DMS79 (cell line): ENCODE results near the gene DRAXIN.

Experiments
- DNase-seq: peaks from one replicate; lab custom pipeline; 2025; lab: John Stamatoyannopoulos, UW

Gene DRAXIN, protein sequence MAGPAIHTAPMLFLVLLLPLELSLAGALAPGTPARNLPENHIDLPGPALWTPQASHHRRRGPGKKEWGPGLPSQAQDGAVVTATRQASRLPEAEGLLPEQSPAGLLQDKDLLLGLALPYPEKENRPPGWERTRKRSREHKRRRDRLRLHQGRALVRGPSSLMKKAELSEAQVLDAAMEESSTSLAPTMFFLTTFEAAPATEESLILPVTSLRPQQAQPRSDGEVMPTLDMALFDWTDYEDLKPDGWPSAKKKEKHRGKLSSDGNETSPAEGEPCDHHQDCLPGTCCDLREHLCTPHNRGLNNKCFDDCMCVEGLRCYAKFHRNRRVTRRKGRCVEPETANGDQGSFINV

DNA sequence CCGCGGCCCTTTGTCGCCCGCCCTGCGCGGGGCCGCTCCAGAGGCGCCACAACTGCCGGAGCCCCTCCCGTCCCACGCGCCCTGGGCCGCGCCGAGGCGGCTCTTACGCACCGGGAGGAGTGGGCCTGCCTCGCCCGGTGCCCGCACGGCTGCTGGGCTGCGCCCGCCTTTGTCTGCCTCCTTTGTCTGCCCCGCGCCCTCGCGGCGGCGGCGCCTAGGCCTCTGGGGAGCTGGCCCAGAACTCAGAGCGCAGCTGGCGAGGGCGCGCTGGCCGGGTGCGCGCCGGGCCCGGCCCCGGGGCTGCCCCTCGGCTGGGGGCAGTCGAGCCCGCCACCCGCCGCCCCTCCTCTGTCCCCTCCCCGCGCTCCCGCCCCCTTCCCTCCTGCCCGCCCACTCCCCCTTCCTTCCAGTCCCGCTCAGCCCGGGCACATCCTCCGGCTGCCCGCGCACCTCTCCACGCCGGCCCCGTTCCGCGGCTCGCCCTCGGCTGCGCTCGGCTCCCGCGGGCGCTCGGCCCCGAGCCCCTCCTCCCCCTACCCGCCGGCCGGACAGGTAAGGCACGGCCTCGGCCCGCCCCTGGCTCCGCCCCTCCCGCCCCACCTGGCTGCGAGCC lies at the start of gene DRAXIN:
Gene DRAXIN, plus strand, starts transcription at position 409 of the 613 bp plus-strand sequence. CDS start 14,549 bp downstream, outside the sequence.
- peak; percentile 58 for DNase-seq

DNA sequence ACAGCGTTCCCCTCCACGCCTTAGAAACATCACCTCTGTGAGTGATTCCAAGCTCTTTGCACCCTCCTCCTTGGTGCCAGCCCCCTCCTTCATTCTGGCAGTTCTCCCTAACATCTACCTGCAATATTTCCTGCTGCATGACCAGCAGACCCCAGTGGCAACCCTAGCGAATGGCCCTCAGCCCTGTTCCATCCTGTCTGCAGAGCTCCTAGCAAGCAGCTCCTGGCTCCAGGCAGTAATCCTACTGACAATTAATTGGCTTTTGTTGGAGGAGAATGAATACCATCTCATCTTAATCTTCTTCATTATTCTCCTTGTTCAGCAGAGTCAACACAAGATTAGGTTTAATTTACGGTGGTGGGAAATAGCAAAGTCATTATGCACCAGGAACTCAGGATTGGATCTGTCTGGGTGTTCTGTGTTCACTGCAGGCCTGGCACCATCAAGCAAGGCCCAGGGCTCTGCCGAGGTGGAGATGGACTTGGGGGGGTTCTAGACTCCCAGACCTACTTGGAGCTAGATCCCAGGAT lies 49.7 kb upstream of the DRAXIN start:
- no peak for DNase-seq

DNA sequence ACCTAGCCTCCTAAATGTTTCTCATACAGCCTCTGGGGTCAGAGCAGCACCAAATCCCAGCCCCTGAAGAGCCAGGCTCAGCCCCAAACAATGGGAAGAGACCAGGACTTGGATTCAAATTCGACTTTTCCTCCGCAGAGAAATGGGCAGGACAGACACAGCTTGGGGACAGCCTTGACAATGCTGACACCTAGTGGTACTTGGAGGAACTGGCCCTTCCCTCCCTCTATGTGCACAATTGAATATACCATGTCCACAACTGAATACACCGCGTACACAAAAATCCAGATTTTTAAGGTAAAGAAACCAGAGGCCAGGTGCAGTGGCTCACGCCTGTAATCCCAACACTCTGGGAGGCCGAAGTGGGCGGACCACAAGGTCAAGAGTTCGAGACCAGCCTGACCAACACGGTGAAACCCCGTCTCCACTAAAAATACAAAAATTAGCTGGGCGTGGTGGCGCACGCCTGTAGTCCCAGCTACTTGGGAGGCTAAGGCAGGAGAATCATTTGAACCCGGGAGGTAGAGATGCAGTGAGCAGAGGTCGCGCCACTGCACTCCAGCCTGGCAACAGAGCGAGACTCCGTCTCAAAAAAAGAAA lies 49.0 kb upstream of the DRAXIN start:
- peak; percentile 21 for DNase-seq

DNA sequence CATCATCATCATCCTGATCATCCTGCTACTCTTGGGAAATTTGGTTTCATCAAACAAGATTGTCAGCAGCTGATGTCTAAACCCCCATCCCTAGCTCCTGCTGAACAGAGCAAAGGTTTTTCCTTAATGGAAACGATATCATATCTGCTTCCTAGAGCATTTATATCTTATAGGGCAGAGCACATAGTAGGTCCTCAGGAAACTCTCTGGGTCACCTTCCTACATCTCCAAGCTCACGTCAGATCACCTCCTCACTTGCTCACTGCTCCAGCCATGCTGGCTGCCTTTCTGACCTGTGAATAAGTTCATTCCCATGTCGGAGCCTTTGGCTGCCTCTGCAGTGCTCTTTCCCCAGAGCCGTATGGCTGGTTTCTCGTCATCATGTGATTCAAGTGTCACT lies 47.7 kb upstream of the DRAXIN start:
- DNase-seq, result no peak

DNA sequence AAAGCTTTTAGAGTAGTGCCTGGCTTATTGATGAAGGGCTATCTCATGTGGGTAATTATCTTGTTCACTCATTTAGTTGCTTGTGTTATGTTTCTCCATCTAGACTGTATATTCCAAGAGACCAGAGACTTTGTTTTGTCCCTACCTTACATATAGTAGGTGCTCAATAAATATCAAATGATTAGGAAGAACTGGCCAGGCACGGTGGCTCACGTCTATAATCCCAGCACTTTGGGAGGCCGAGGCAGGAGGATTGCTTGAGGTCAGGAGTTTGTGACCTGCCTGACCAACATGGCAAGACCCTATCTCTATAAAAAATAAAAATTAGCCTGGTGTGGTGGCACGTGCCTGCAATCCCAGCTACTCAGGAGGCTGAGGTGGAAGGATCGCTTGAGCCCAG lies 46.2 kb upstream of the DRAXIN start:
- no peak for DNase-seq

DNA sequence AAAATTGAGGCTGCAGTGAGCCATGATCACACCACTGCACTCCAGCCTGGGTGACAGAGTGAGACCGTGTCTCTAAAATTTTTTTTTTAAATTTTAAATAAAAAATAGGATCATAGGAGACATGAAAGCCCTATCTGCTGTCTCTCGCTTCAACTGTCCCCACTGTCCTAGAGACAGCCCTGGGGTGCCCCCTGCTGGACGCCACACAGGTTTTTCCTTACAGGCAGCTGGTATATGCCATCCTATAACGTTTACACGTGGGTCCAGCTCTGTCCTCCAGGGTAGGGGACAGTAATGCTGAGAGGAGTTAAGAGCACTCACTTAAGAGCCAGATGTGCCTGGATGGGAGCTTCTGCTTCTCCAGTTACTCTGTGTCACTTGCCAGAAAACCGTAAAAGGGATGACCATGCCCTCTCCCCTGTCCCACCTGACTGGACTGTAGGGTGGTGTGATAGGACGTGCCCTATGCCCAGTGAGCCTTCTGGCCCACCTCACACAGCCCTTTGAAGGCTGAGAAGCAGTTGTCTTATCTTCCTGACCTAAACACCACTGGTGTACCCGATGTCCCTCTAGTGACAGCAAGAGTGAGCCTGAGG lies 45.7 kb upstream of the DRAXIN start:
- DNase-seq, result peak; percentile 58

DNA sequence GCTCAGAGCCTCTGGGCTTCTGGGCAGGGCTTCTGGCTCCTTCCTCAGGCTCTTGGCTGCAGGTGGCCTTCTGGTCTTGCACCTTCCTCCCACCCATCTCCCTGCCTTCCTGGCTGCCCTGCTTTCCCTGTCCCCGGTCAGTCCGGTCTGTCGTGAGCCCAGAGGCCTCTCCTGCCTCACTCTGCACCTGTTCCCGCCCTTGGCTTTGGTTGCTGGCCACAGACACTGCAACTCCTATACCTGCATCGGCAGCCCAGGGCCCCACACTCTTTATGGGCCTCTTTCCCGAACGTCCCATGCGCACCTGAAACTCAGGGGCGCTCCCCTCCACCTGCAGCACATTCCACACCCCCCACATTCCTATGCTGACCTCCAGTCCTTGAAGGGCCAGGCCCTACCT lies 45.2 kb upstream of the DRAXIN start:
- DNase-seq, result no peak

DNA sequence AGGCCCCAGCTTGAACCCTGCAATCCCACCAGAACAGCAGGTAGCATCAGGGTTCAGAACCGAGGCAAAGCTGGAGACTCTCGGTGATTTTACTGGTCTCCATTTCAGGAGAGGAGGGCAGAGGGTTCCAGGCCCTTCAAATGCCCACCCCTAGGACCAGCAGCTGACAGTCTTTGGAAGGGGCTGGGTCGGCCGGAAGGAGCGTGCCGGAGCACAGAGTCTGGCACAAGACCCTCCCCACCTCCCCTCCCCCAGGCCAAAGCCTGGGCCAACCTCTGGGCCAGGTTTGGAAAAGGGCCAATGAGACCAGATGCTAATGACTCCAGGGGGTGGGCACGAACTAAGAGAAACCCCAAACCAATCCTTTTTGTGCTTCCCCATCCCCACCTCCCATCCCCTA lies 44.2 kb upstream of the DRAXIN start:
- no peak for DNase-seq

DNA sequence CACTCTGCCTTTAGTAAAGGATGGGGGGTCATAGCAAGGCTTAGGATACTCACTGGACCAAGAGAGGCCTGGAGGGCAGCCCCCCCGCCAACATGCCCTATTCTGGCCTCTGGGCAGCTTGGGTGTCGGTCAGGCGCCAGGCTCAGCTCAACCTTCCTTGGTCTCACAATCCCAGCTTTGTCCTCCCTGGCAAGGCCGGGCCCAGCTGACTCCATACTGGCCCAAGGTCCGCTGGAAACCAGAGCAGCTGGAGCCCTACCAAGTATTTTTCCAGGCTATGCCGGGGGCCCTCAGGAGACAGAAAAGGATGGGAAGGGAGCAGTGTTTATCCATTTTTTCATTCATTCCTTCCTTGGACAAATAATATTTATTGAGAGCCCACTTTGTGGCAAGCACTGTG lies 43.5 kb upstream of the DRAXIN start:
- no peak for DNase-seq

DNA sequence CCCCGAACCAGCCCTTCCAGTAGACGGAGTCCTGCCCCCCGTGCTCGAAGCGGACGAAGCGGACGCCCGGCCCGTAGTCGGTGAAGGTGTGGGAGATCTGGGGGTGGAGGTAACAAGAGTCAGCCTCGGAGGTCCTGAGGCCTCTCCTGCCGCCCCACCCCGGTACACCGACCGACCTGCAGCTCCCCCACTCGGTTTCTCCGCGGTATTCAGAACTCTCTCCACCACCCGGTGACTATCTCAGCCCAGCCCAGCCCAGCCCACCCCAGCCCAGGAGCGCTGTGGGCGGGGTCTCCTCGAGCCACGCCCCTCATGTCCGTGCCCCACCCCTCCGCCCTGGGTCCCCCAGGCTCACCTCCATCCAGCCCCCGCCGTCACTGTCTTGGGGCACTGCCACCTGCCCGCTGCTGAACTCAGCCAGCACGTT lies 42.8 kb upstream of the DRAXIN start:
- DNase-seq, result no peak

DNA sequence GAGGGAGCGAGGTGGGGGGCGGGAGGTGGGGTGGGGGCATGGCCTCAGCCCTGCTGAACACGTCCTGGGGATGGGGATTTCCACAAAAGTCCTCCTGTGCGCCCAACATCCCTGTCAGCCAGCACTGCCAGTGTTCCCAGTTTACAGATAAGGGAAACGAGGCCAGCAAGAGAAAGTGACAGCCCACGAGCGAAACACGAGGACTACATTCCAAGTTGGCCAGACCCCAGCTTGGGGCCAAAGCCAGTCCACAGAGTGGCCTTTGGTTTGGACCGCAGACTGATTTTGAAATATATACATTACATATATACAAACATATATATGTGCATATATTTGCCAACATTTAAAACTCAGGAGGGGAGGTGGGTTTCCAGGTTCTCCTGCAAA lies 42.3 kb upstream of the DRAXIN start:
- DNase-seq, result no peak

DNA sequence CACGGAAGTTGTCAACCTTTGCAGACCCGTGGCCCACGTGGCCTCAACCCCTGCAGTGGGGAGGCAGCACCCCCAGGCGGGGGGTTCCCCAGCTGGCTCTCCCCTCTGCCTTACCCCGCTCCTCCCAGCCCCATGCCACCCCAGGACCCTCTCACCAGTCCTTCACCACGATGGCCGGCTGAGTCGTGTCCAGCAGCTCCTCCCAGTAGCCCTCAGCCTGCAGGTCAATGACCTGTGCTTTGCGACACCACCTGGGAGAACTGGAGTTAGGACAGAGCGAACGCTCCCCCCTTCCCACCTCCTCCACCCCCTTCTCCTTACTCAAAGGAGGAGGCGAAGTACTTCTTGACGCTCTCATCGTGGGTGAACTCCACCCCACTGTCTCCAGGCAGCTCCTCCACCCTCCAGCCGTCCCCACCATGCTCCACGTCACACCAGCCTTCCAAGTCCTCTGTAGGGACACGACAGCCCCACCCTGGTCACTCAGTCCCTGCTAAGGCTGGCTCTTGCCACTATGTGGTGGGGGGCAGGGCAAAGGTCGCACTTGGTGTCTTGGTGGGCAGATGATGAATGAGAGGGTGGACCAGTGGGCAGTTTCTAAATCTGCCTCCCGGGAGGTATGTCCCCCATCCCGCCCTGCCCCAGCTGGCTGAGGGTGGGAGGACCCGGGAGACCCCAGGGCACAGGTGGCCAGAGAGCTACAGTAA lies 41.7 kb upstream of the DRAXIN start:
- DNase-seq, result no peak

DNA sequence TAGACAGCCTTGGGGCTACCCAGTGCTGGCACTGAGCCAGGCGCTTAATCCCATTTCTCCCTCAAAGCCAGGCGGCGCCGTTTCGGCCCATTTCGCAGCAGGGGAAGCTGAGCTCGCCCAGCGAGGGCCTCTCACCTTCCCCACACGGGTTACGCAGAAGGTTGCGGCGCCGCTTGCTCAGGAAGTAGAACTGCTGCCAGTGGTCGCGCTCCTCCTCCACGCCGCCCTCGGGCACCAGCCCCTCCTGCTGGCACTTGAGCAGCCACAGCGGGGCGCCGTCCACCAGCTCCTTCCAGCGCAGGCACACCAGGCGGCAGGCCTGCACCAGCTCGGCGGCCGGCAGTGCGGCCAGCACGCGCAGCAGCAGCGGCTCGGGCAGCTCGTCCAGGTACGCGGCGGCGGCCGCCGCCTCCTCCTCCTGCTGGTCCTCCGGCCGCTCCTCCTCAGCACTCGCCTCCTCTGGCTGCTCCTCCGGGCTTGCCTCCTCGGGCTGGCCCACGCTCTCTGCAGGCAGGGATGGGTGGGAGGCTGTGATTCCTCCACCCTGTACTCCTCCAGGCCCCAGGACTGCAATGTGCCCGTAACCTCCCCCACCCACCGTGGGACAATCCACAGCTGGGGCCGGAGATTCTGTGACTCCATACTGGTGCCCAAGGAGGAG lies 41.0 kb upstream of the DRAXIN start:
- peak; percentile 13 for DNase-seq

DNA sequence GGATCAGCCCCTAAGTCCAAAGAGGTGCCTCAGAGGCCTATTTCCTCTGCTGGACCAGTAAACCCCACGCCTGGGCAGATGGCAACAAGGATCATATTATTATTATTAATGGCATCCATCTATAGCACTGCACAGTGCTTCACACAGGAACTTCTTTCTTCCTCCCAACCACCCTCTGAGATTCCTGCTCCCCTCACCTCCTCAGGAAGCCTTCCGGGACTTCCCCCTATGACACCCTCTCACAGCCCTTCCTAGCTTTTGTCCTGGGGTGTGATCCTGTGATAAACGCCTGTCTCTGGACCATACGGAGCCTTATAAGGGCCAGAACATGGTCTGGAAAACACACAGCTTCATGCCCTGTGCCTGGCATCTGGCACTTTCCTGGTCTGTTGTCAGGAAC lies 40.5 kb upstream of the DRAXIN start:
- no peak for DNase-seq

DNA sequence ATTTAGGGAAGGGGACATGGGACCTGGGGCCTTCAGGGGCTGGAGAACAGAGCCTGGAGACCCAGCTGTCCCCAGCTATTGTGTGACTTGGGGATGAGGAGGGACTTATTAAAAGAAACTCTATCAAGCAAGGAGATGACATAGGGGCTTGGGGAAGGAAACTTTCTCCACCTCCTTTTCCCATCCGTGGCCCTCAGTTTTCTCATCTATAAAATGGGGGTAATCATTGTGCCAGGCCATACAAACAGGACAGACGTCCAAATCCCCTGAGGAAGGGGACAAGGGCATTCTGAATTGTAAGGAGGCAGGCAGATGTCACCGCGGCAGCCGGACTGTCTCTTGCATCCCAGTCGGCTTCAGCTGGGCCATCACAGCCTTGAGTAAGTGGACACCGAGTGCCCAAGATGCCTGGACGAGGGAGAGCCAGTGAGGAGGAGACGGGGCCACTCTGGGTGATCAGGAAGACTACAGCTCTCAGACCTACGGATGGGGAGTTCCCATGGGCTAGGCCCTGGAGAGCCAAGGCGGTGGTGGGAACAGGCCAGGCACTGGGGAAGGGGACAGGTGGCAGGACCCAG lies 39.2 kb upstream of the DRAXIN start:
- no peak for DNase-seq

DNA sequence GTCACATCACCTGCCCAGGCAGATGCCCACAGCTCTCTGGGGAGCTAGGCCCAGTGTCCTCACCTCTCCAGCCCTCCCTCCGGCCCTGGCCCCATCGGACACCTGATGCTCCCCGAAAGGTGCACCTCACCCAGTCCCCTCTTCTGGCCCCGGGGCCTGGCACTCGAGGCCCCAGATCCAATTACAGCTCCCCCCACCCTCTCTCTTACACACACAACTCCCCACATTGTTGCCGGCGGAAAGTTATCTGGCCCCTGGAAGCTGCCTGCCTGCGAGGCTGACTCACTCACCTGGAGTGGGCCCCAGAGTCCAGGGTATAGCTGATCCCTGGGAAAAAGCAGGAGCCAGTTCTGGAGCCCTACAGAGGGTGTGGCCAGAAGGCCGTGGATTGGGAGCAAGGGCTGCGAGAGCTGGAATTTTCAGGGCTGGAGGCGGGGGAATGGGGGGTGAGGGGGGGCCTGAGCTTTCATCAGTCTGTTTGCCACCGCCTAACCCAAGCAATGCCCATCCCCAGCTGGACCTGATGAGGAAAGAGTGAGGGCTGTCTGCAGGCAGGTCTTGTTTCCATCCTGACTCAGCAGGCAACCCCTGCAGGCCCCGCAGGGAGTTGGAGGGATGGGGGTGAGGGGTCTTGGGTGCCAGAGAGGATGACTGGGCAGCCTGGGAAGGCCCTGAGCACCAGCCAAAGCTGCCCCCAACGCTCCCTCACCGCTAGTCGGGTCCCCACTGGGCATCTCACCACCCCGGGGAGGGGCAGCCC lies 38.2 kb upstream of the DRAXIN start:
- no peak for DNase-seq

DNA sequence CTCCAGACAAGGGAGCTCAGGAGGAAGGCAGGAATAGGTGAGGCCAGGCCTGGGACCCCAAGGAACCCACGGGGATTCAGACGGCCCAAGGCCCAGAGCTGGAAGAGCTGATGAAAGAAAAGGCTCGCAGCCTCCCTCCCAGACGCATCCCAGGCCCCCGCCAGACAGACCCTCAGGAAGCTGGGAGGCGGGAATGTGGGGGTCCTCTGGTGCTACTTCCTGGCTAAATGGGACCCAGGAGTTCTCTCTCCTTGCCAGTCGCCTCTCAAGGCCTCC lies 37.7 kb upstream of the DRAXIN start:
- DNase-seq, result no peak

DNA sequence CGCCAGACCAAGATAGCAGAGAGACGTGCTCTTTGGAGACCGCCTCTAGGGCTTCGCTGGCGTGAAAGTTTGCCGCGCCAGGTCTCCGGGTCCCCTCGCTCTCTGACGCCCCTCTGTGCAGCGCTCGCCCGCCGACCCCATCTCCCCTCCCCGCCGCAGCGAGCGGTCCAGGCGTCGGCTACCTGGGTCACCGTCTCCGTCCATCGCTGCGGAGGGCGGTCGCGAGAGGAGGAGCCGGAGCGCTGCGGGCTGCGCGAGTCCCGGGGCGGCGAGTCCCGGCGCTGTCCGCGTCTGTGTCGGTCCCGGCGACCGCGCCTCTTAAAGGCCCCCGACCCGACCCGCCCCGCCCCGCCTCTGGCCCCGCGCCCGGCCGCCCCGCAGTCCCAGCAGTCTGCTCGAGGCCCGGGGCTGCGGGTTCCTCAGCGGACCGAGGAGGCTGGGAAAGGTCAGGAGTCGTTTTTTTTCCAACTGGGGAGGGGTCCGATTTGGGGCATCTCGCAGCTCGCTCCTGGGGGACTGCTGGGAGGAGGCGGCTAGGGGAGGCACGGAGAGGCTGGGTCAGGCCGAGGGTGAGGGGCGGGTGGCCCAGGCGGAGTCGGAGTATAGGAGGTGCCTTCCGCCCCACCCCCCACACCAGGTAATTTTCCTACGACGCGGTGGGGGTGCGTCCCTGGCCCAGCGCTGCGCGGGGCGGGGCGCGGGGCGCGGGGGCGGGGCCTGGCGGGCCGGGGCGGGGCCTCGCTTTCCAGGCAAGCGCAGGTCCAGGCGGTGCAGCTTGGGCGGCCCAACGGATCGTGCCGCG lies 37.2 kb upstream of the DRAXIN start, which contains the start of the genes FBXO2 and FBXO44:
Gene FBXO2, minus strand, starts transcription at position 293 of the 802 bp plus-strand sequence. Its CDS starts 89 bp downstream, at position 204.
Gene FBXO44, plus strand, starts transcription at position 741 of the 802 bp plus-strand sequence. CDS start 959 bp downstream, outside the sequence.
- DNase-seq, result no peak
